Measurements from ENCODE around the gene APOBEC3F.

GRCh38 chr22:39091126-39092081, 50.7 kb downstream of the APOBEC3F start:
- TF ChIP-seq, protein P1, sequence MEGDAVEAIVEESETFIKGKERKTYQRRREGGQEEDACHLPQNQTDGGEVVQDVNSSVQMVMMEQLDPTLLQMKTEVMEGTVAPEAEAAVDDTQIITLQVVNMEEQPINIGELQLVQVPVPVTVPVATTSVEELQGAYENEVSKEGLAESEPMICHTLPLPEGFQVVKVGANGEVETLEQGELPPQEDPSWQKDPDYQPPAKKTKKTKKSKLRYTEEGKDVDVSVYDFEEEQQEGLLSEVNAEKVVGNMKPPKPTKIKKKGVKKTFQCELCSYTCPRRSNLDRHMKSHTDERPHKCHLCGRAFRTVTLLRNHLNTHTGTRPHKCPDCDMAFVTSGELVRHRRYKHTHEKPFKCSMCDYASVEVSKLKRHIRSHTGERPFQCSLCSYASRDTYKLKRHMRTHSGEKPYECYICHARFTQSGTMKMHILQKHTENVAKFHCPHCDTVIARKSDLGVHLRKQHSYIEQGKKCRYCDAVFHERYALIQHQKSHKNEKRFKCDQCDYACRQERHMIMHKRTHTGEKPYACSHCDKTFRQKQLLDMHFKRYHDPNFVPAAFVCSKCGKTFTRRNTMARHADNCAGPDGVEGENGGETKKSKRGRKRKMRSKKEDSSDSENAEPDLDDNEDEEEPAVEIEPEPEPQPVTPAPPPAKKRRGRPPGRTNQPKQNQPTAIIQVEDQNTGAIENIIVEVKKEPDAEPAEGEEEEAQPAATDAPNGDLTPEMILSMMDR (IDR thresholded peaks at IDR 0.05; ENCODE audit: low read depth, low read length), result no peak
- no peak for TF ChIP-seq POLR2A (IDR thresholded peaks at IDR 0.05; ENCODE audit: extremely low read depth, insufficient read length)
- TF ChIP-seq MYC (IDR thresholded peaks at IDR 0.05; ENCODE audit: low read depth, low read length), result no peak
- TF ChIP-seq, protein P2, sequence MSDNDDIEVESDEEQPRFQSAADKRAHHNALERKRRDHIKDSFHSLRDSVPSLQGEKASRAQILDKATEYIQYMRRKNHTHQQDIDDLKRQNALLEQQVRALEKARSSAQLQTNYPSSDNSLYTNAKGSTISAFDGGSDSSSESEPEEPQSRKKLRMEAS (IDR thresholded peaks at IDR 0.05; ENCODE audit: low read depth, low read length), result no peak
